ENCODE data around the gene PRKG1.

DNA sequence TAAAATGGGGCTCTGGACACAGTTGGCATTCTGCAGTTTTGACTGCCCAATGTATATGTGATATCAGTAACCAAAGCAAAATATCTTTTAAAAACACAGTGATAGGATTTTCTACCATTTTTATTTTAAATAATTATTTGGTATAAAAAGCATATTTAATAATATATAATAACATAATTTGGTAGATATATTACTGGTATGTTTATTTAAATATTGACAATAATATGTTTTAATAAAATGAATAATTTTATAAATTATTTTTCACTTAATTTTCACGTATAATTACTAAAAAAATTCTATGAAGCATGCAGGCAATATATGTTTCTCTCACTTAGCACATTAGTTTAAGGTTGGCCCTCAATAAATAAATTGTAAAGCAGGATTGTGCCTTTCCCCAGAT, 269.1 kb downstream of the PRKG1 start:
- TF ChIP-seq SIN3A (IDR thresholded peaks at IDR 0.05; ENCODE audit: borderline replicate concordance, insufficient read depth, low read length) (no peak), POLR2AphosphoS5 (IDR thresholded peaks at IDR 0.05; ENCODE audit: low read depth, low read length) (no peak)
